GM12874 (cell line): ENCODE results near the gene RAB3IL1.

ENCODE experiments used
- TF ChIP-seq, protein P1 (sequence below): IDR thresholded peaks from 2 replicates; pipeline ENCODE4 v1.5.1; 2011; ENCODE audit warnings: low read depth, mild to moderate bottlenecking, control low read depth, low read length, moderate library complexity; ENCODE audit not compliant: insufficient read depth

RAB3IL1 gene

DNA sequence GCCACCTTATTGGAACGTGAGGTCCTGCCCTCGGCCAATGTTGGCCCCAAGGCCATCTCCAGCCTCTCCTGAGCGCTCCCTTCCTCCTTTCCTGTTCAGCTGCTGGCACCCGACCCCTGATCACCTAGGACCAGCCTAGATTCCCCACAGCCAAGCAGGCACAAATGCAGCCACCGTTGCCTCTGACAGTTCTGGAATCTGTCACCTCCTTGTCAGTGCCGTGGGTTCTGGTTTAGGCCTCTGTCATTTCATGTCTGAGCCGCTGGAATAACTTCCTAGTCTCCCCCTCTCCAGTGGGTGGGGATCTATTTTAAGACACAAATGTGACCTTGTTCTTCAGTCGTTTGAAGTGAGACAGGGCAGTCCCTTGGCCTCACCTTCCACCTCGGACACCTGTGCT is 55.7 kb downstream of the RAB3IL1 start:
- TF ChIP-seq, protein P1, sequence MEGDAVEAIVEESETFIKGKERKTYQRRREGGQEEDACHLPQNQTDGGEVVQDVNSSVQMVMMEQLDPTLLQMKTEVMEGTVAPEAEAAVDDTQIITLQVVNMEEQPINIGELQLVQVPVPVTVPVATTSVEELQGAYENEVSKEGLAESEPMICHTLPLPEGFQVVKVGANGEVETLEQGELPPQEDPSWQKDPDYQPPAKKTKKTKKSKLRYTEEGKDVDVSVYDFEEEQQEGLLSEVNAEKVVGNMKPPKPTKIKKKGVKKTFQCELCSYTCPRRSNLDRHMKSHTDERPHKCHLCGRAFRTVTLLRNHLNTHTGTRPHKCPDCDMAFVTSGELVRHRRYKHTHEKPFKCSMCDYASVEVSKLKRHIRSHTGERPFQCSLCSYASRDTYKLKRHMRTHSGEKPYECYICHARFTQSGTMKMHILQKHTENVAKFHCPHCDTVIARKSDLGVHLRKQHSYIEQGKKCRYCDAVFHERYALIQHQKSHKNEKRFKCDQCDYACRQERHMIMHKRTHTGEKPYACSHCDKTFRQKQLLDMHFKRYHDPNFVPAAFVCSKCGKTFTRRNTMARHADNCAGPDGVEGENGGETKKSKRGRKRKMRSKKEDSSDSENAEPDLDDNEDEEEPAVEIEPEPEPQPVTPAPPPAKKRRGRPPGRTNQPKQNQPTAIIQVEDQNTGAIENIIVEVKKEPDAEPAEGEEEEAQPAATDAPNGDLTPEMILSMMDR = no peak

DNA sequence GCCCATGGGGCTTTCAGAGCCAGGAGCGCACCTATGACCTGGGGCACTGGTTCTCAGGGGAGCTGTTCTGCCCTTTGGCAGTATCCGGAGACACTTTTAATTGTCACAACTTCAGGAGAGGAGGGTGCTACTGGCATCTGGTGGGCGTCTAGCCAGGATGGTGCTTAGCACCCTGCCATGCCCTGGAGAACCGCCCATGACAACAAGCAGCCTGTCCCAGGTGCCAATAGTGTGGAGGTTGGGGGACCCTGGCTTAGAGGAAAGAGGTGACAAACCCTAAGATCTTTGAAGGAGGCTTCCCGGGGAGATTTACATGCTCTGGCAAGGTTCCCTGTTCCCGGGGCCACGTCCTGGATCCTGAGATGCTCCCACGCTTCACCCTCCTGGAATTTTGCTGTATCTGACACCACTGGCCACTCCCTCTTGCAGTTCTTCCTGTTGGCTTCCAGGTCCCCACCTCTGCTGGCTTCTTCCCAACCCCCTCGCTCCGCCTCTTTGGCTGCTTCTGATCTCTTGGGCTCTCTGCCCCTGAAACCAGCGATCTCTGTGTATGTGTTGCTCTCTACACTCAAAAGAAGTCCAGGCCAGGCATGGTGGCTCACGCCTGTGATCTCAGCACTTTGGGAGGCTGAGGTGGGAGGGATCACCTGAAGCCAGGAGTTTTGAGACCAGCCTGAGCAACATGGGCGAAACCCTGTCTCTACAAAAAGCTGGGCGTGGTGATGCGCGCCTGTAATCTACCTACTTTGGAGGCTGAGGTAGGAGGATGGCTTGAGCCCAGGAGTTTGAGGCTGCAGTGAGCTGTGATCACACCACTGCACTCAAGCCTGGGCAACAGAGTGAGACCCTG is 57.1 kb downstream of the RAB3IL1 start:
- TF ChIP-seq, protein P1 = no peak

DNA sequence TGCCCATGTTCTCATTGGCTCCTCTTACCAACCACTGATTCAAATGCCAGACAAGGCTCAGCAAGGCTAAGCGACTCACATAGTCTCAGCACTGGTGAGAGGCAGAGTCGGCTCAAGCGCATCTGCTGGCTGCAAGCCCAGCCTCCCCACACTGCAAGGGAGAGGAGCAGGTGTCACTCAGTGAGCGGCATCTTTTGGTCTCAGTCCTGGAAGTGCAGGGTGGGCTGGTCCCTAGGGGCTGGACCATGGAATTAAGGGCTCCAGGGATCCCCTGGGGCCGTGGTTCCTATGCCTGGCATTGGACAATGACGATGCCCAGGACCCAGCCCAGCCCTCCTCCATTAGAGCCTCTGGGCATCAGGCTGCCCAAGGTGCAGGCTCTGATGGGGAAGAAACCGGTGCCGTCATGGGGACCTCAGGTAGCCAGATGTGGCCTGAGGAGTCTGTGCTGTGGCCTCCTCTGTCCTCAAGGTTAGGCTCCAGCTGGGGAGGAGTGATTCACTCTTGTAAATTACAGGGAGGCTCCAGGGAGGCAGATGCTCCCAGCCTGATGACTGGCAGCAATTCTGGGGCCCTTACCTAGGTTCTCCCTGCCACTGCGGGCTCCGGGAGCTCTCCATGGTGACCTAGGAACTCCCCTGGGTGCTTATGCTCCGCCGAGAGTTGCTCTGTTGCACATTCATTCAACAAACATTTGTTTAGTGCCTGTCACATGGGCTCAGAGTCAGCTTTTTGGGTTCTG is 61.3 kb downstream of the RAB3IL1 start:
- TF ChIP-seq, protein P1 = no peak

DNA sequence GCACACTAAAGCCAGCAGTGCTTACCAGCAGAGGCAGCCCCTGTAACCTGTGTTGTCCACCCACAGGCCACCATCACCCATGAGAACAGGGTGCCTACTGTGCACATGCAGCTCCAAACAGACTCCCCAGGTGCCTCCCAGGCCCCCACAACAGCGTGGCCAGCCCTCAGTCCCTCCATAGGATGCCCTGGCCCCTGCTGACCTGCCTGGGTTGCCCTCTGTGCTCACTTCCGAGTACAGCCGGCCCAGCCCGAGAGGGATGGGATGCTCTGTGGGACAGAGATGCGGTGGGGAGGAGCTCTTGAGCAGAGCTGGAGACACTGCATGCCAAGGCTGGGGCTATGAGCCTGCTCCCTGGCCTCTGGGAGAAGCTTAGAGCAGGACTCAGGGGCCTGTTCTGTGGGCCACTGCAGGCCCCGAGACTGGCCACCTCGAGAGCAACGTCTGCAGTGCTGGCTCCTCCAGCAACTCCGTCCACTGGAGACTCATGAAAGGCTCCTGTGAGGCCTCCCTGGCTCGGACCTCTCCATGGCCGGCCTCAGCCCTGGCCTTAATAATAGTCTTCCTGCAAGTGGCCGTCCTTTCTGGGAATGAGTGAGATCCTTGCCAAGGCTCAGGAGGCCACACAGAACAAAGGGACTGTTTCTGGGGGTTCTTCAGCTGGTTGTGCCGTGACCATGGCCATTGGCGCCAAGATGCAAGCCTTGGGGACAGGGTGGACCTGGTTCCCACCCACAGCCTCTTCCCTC is 62.2 kb downstream of the RAB3IL1 start:
- TF ChIP-seq, protein P1 = no peak

DNA sequence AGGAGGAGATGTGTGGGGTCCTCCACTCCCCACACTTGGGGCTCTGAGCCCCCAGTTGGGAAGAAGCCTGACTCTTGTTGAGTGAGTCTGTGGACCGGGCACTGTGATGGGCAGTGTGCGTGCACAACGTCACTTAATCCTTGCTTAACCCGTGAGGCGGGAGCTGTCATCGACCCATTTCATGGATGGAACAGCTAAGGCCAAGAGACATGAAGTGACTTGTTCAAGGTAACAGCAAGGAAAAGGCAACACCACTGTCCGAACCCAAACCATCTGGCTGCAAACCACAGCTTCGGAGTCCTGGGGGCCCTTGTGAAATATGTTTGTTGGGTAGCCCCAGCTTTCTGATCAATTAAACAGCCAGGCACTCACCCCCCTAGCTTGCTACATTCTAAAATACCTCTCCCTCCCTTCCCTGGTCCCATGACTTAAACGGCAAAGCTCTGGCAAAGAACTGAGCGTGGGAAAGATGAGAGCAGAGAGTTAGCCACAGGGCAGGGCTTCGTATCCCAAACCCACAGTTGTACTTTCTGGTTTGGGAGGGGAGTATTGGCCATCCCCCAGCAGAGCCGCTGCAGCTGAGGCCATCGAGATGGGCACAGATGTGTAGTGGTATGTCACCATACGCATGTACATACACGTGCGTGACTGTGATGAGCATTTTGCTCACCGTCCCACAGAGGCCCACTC is 63.0 kb downstream of the RAB3IL1 start:
- TF ChIP-seq, protein P1 = no peak

DNA sequence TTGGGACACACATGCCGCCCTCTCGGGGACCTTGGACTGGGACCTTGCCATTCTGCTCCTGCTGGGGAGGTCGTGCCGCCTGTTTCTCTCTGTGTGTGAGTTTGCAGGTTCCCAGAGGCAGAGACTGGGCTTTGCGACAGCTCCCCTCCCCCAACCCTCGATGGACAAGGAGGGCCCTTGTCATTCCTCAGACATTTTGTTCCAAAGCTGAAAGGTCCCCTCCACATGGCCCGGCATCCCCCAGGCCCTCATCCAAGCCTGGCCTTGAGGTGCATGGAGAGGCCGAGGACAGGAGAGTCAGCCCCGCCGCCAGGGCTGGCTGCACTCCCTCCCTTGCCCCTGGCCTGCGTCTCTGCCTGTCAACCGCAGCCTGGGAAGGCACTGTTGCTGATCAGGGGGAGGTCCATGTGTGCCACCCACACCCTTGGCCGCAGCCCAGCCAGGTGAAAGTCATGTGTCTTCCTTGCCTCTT is 63.6 kb downstream of the RAB3IL1 start:
- TF ChIP-seq, protein P1 = no peak
